Prostate gland (tissue), 2 donors: Measurements from ENCODE around the gene ANXA4. TPM values are rescaled to one million over a fixed set of nuclear protein-coding genes. Genes with fewer than 3 reads are reported as not detected.
A peak's percentile ranks its signal among the peaks of the same experiment; 100 is the strongest.

Experiments
- DNase-seq: peaks from one replicate; pipeline ENCODE4 v3.0.0-alpha.2; 2019; ENCODE audit warnings: low spot score
- H3K27ac ChIP-seq, 2 donors: fragments of 200-600 bp; sonication (generic); 2 replicates each; pipeline ENCODE4 v1.5.1; 2017 to 2019
- H3K27me3 ChIP-seq: fragments of 200-600 bp; sonication (generic); replicated peaks from 2 replicates; pipeline ENCODE4 v1.5.1; 2019; ENCODE audit not compliant: insufficient read depth
- H3K36me3 ChIP-seq, 2 donors: fragments of 200-600 bp; sonication (generic); 1 replicate in 1 of 2; 2 replicates in 1 of 2; pipeline versions ENCODE4 v1.5.1 to v1.8.1; 2017 to 2019
- H3K4me1 ChIP-seq: fragments of 200-600 bp; sonication (generic); replicated peaks from 2 replicates; pipeline ENCODE4 v1.5.1; 2019
- H3K4me3 ChIP-seq, 2 donors: fragments of 200-600 bp; sonication (generic); 2 replicates each; pipeline ENCODE4 v1.5.1; 2017 to 2019
- H3K9me3 ChIP-seq: fragments of 200-600 bp; sonication (generic); 2 replicates; pipeline ENCODE4 v1.5.1; 2017
- CTCF ChIP-seq, 4 experiments: fragments of 200-600 bp in 2 of 4; fragments of 450-650 bp in 2 of 4; sonication (generic) in 2 of 4; IDR thresholded peaks; 1 replicate in 3 of 4; 2 replicates in 1 of 4; pipeline ENCODE4 v1.5.1; 2016 to 2019; ENCODE audit warnings: antibody characterized with exemption in 4 of 4, mild to moderate bottlenecking in 2 of 4, moderate library complexity in 2 of 4
- POLR2A ChIP-seq: fragments of 450-650 bp; IDR thresholded peaks from one replicate; pipeline ENCODE4 v1.6.1; 2016; ENCODE audit warnings: antibody characterized with exemption, mild to moderate bottlenecking
- POLR2AphosphoS5 ChIP-seq: sonication (generic); formaldehyde crosslinking; IDR thresholded peaks from one replicate; pipeline ENCODE4 v1.6.1; 2017; ENCODE audit warnings: antibody characterized with exemption
- WGBS: methylation state at CpG from one replicate; pipeline ENCODE4 v1.1.5; 2018; 5-methylcytosine and 5-hydroxymethylcytosine counted together
- intact Hi-C: fragments of 100-400 bp; cut with DNase I; formaldehyde crosslinking; loops from one replicate; pipeline ENCODE4 v1.14.2; 2022
- total RNA-seq, 2 donors: library from RNA; depleted of rRNA; stranded (reverse); fragments of >200 nt; gene quantifications; one replicate each; pipeline ENCODE4 v1.1.0, GENCODE V29; 2016

The ANXA4 gene
- total RNA-seq, 2 donors from 2014 or later, result 37.7 to 40.1 TPM

GRCh38 chr2:69776886-69777785 is 35.2 kb downstream of the ANXA4 start:
- DNase-seq, result no peak
- Histone ChIP-seq H3K9me3 (no peaks in the 10 kb centered on the region), H3K27ac (no peak overlapping the region), H3K4me1 (peaks cover 9% of the 10 kb centered on the region), H3K36me3 (no peaks in the 10 kb centered on the region), H3K4me3 (no peak overlapping the region), H3K27me3 (no peaks in the 10 kb centered on the region)
- 90% methylated on average over 9 of the region's 9 CpGs for WGBS
- TF ChIP-seq POLR2AphosphoS5 (no peak), POLR2A (no peak), CTCF (IDR thresholded peaks at IDR 0.05) (no peak)
- intact Hi-C loops, result no loop called here

GRCh38 chr2:69777786-69778105 is 35.8 kb downstream of the ANXA4 start:
- no peaks in the 10 kb centered on the region for H3K9me3 ChIP-seq
- H3K4me3 ChIP-seq, result no peak overlapping the region
- TF ChIP-seq CTCF (IDR thresholded peaks at IDR 0.05) (no peak), POLR2A (no peak), POLR2AphosphoS5 (no peak)
- intact Hi-C loops, result no loop called here
- 81% methylated on average over 4 of the region's 4 CpGs for WGBS
- peaks cover 10% of the 10 kb centered on the region for H3K4me1 ChIP-seq
- H3K27me3 ChIP-seq, result no peaks in the 10 kb centered on the region
- no peak overlapping the region for H3K27ac ChIP-seq
- no peak for DNase-seq
- H3K36me3 ChIP-seq, result no peaks in the 10 kb centered on the region

GRCh38 chr2:69779258-69780001 is 37.5 kb downstream of the ANXA4 start:
- DNase-seq, result no peak
- peaks cover 10% of the 10 kb centered on the region for H3K4me1 ChIP-seq
- H3K27me3 ChIP-seq, result no peaks in the 10 kb centered on the region
- no peak overlapping the region for H3K4me3 ChIP-seq
- intact Hi-C loops, result no loop called here
- H3K36me3 ChIP-seq, result no peaks in the 10 kb centered on the region
- no peaks in the 10 kb centered on the region for H3K9me3 ChIP-seq
- H3K27ac ChIP-seq, result no peak overlapping the region
- 82% methylated on average over 5 of the region's 5 CpGs for WGBS
- TF ChIP-seq POLR2AphosphoS5 (no peak), CTCF (IDR thresholded peaks at IDR 0.05) (no peak), POLR2A (no peak)

GRCh38 chr2:69780921-69781320 is 39.0 kb downstream of the ANXA4 start:
- Histone ChIP-seq H3K4me3 (no peak overlapping the region), H3K27me3 (no peaks in the 10 kb centered on the region), H3K4me1 (peaks cover 7% of the 10 kb centered on the region), H3K27ac (peak overlapping the region; percentile 45 to 69), H3K9me3 (no peaks in the 10 kb centered on the region), H3K36me3 (no peaks in the 10 kb centered on the region)
- 83% methylated on average over 5 of the region's 5 CpGs for WGBS
- no peak for DNase-seq
- no peak for TF ChIP-seq POLR2A
- TF ChIP-seq CTCF (IDR thresholded peaks at IDR 0.05), result no peak
- no peak for TF ChIP-seq POLR2AphosphoS5
- intact Hi-C loops, result no loop called here
